Chondrocyte (in vitro differentiated cells): ENCODE data around the gene EDEM3. TPM values are rescaled to one million over a fixed set of nuclear protein-coding genes. Genes with fewer than 3 reads are reported as not detected.

Source experiments
- DNase-seq: peaks from one replicate; pipeline ENCODE4 v3.0.0; 2021; ENCODE audit warnings: mixed read lengths, low spot score
- H3K27ac Mint-ChIP-seq: one replicate; pipeline ENCODE4 v1.8.0; 2021; ENCODE audit warnings: mild to moderate bottlenecking, moderate library complexity, mixed read lengths; ENCODE audit not compliant: unreplicated experiment
- H3K27me3 Mint-ChIP-seq: 2 replicates; pipeline ENCODE4 v1.8.0; 2021; ENCODE audit warnings: low read depth, mixed read lengths
- H3K36me3 Mint-ChIP-seq: 2 replicates; pipeline ENCODE4 v1.8.0; 2021; ENCODE audit warnings: low read depth, mixed read lengths
- H3K4me1 Mint-ChIP-seq: 2 replicates; pipeline ENCODE4 v1.8.0; 2021; ENCODE audit warnings: low read depth, mild to moderate bottlenecking, mixed read lengths
- H3K4me3 Mint-ChIP-seq: one replicate; pipeline ENCODE4 v1.8.0; 2021; ENCODE audit warnings: mild to moderate bottlenecking, moderate library complexity, mixed read lengths; ENCODE audit not compliant: unreplicated experiment
- H3K9me3 Mint-ChIP-seq: 2 replicates; pipeline ENCODE4 v1.8.0; 2021; ENCODE audit warnings: low read depth, mixed read lengths
- total RNA-seq: library from RNA; stranded (reverse); gene quantifications from 3 replicates; pipeline ENCODE4 v1.2.1, GENCODE V29; 2021
- TF ChIP-seq, protein P1 (sequence below): fragments of 200-600 bp; sonication (generic); IDR thresholded peaks from 2 replicates; pipeline ENCODE4 v1.5.0; 2021; ENCODE audit warnings: antibody characterized with exemption, mild to moderate bottlenecking, moderate library complexity

EDEM3 gene
- total RNA-seq, 1 donor from 2014 or later = 31.6 TPM

DNA sequence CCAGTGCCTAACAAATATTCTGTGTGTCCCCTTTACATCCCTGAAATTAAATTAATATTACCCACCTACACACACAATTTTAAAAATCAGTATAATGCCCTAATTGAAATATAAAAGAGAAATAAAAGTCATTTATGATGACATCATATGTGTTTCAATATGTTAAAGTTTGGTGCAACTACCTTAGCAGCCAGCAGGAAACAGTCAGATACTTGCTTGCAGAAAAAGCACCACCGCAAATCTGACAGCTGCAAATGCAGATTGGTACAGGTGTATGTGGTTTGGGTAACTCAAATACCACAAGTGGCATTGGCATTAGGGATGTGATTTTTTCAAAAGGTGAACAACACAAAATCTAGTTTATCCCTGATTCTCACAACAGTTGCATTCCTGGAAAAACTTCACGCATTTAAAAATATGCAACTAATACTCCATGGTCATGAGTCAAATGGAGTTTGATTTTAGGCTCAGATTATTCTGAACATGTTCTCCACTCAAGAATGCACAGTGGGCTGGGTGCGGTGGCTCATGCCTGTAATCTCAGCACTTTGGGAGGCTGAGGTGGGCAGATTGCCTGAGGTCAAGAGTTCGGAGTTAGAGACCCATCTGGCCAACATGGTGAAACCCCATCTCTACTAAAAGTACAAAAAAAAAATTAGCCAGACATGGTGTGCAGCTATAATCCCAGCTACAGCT is 106.3 kb downstream of the EDEM3 start:
- Mint-ChIP-seq H3K27me3 (peaks cover 2% of the 10 kb centered on the region), H3K9me3 (peaks cover 5% of the 10 kb centered on the region), H3K4me3 (no peak overlapping the region), H3K4me1 (peaks cover 35% of the 10 kb centered on the region), H3K36me3 (no peaks in the 10 kb centered on the region), H3K27ac (no peak overlapping the region)
- DNase-seq = no peak
- TF ChIP-seq, protein P1, sequence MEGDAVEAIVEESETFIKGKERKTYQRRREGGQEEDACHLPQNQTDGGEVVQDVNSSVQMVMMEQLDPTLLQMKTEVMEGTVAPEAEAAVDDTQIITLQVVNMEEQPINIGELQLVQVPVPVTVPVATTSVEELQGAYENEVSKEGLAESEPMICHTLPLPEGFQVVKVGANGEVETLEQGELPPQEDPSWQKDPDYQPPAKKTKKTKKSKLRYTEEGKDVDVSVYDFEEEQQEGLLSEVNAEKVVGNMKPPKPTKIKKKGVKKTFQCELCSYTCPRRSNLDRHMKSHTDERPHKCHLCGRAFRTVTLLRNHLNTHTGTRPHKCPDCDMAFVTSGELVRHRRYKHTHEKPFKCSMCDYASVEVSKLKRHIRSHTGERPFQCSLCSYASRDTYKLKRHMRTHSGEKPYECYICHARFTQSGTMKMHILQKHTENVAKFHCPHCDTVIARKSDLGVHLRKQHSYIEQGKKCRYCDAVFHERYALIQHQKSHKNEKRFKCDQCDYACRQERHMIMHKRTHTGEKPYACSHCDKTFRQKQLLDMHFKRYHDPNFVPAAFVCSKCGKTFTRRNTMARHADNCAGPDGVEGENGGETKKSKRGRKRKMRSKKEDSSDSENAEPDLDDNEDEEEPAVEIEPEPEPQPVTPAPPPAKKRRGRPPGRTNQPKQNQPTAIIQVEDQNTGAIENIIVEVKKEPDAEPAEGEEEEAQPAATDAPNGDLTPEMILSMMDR = no peak

GRCh38 chr1:184647471-184647870 is 107.2 kb downstream of the EDEM3 start:
- H3K27ac Mint-ChIP-seq = no peak overlapping the region

GRCh38 chr1:184646824-184647223 is 107.8 kb downstream of the EDEM3 start:
- H3K9me3 Mint-ChIP-seq = no peaks in the 10 kb centered on the region
- H3K27me3 Mint-ChIP-seq = peaks cover 2% of the 10 kb centered on the region
- peaks cover 2% of the 10 kb centered on the region for H3K36me3 Mint-ChIP-seq
- H3K4me1 Mint-ChIP-seq = peaks cover 35% of the 10 kb centered on the region
- no peak for DNase-seq
- no peak overlapping the region for H3K4me3 Mint-ChIP-seq
- TF ChIP-seq, protein P1 = no peak
- no peak overlapping the region for H3K27ac Mint-ChIP-seq

More at GRCh38 chr1:184647471-184647870, 107.2 kb downstream of the EDEM3 start:
- Mint-ChIP-seq H3K4me1 (peaks cover 35% of the 10 kb centered on the region), H3K9me3 (peaks cover 1% of the 10 kb centered on the region), H3K27me3 (peaks cover 2% of the 10 kb centered on the region), H3K4me3 (no peak overlapping the region), H3K36me3 (no peaks in the 10 kb centered on the region)
- TF ChIP-seq, protein P1 = no peak
- DNase-seq = no peak

- H3K4me3 Mint-ChIP-seq = no peak overlapping the region
- no peak for DNase-seq
- H3K27ac Mint-ChIP-seq = no peak overlapping the region
- H3K27me3 Mint-ChIP-seq = peaks cover 2% of the 10 kb centered on the region
- H3K9me3 Mint-ChIP-seq = no peaks in the 10 kb centered on the region
- H3K4me1 Mint-ChIP-seq = peaks cover 35% of the 10 kb centered on the region
- TF ChIP-seq, protein P1 = no peak
- H3K36me3 Mint-ChIP-seq = peaks cover 2% of the 10 kb centered on the region
These were observed 108.4 kb downstream of the EDEM3 start for GRCh38 chr1:184646178-184646701.

- TF ChIP-seq, protein P1 = no peak
- peaks cover 2% of the 10 kb centered on the region for H3K36me3 Mint-ChIP-seq
- no peak for DNase-seq
- no peak overlapping the region for H3K27ac Mint-ChIP-seq
- H3K4me1 Mint-ChIP-seq = peaks cover 26% of the 10 kb centered on the region
- H3K9me3 Mint-ChIP-seq = no peaks in the 10 kb centered on the region
- peaks cover 7% of the 10 kb centered on the region for H3K27me3 Mint-ChIP-seq
- H3K4me3 Mint-ChIP-seq = no peak overlapping the region
These were observed 109.9 kb downstream of the EDEM3 start for GRCh38 chr1:184644771-184645170.
